ENCODE data around the gene RAD51B.

The RAD51B gene

GRCh38 chr14:68569970-68570409 lies 750.4 kb downstream of the RAD51B start:
- DNase-seq: no peak

- no peak for DNase-seq
Measured at GRCh38 chr14:68571114-68571591, 751.6 kb downstream of the RAD51B start.

DNA sequence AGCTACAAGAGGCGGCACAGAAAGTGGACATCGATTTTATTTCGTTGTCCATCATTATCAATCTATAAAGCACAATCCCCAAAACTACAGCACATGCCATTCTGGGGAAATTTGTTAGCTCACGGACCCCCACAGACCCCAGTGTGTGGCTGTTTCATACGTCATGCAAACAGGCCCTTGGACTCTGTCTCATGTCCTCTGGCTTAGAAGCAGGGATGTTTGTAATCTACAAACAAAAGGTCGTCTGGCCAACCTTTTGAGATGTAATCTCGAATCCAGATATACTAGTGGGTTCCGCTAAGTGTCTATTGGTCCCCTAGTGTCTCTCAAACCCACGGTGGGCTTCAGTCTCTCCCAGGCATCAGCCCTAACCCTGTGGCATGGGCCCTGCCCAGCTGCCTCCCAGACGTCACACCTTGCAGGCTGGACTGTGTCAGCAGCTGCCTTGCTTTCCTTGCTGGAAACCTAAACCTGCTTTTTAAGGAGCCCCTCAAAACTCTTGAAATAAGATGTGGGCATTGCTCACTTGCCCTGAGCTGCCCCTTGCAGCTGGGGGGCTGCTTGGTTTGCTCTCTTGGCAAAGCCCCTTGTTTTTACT lies 752.4 kb downstream of the RAD51B start:
- no peak for DNase-seq

- no peak for DNase-seq
Measured at GRCh38 chr14:68573126-68573525, 753.5 kb downstream of the RAD51B start.

DNA sequence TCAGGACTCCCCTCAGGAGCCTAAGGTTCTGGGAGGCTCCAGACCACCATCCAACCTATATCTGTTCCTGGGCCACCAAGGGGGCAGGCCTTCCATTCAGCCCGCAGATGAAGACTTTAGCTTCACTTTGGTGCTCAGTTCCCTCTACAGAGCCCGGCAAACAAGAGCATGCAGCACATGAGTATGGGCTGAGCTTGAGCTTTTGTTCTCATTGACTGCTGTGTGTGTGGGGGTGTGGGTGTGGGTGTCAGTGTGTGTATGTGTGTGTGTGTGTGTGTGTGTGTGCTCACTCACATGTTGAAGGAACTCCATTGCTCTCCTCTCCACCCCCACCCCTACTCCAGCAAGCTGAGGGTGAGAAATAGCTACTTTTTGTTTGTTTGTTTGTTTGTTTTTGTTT lies 754.1 kb downstream of the RAD51B start:
- no peak for DNase-seq

- DNase-seq: no peak
Measured at GRCh38 chr14:68574461-68574860, 754.9 kb downstream of the RAD51B start.

- DNase-seq: no peak
Measured at GRCh38 chr14:68574906-68575305, 755.3 kb downstream of the RAD51B start.

DNA sequence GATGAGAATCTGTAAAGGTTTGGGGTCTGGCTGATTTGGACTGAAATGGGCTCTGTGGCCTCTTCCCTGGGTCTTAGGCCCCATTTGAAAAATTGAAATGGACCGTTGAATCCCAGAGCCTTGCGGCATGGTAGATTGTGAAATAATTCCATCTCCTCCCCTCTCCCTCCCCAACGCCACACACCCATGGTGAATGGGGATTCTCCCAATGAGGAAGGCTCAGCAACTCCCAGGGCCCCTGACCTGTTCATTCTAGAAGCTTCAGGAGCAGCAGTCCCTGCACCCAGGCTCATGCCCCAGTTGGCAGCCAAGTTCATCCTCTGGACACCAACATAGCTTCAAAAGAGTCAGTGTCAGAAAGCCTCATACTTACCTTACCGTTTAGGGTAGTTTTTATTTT lies 755.8 kb downstream of the RAD51B start:
- no peak for DNase-seq

DNA sequence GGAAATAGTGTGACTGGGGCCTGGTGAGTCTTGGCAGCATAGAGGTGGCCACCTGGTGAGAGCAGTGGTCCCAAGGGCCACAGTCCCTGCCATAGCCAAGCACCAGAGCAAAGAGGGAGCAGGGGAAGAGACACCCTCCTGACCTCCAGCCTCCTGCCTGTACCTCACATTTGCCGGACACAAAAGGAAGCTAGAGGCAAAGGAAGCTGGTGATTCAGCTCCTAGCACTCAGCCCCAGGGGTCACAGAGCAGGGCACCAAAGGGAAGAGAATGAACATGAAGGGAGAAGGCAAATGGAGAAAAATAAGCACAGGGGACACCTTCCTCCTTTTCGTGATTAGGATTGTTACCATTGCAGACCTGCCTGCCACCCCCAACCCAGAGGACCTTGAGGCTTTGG lies 756.5 kb downstream of the RAD51B start:
- DNase-seq: no peak

DNA sequence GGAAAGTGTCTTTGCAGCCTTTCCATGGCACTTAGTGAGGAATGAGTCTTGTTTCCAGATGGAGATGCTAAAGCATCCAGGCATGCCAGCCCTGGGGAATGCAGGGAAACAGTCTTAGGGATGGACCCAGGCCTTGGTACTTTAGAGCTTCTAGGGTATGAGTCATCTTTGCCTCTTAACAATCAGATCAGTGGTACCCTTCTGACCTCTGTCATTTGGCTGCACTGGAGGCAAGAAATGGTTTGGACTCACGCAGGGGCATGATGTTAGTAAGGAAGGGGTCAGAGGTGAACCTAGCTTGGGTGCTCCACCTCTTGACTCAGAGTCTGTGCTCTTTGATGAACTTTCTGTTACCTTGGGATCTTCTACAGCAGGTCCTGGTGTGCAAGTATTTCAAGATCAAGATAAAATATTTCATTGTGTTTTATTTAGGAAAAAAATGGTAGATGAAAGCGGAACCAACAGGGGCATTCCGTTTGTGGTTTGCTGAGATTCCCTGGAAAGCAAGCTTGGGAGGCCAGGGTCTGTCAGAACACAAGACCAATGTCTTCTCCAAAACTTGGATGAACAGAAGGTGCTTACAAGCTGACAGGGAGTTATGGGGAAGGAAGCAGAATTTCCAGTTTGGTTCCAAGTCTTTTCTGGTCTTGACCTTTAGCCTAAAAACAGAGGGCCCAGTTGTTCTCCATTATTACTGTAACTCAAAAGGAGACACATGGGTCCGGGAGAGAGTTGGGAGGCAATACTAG lies 757.1 kb downstream of the RAD51B start:
- DNase-seq: no peak

DNA sequence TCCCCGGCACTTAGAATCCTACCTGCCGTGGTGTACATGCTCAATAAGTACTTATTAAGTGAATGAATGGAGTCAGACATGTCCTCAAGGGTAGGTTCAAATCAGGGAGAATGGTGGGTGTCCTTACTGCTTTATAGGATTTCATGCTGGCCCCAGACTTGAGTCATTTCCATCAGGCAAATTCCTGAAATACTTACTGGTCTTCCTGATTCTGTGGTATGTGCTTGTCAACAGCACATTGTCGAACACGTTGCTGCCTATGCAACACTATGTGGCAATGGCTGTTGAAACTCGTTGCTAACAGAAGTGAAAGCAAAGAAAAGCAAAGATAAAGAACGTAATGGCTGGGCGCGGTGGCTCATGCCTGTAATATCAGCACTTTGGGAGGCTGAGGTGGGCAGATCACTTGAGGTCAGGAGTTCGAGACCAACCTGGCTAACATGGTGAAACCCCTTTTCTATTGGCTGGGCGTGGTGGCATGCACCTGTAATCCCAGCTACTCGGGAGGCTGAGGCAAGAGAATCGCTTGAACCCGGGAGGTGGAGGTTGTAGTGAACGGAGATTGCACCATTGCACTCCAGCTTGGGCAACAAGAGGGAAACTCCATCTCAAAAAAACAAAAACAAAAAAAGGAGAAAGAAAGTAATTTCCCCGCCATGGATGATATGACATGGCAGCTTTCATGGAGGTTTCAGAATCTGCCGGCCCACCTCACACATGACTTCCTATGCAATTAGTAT lies 758.4 kb downstream of the RAD51B start:
- peak; percentile 5 for DNase-seq

DNA sequence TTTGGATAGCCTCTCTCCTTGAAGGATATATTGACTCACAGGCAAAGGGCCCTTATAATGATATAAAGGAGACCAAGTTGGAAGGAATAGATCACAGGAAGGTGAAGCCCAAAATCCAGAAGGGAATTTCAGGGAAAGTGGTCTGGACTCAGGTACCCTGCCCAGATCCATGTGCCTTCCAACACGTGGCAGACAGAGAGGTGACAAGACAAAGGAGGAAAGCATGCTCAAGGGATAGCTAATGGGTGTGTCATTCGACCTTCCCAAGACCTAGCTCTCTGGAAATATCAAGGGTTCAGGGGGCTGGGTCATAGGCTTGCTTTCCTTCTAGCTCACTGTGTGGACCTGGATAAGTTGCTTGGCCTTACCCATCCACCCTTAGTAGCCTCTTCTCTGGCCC lies 759.0 kb downstream of the RAD51B start:
- no peak for DNase-seq

- no peak for DNase-seq
Measured at GRCh38 chr14:68580096-68580645, 760.6 kb downstream of the RAD51B start.

DNA sequence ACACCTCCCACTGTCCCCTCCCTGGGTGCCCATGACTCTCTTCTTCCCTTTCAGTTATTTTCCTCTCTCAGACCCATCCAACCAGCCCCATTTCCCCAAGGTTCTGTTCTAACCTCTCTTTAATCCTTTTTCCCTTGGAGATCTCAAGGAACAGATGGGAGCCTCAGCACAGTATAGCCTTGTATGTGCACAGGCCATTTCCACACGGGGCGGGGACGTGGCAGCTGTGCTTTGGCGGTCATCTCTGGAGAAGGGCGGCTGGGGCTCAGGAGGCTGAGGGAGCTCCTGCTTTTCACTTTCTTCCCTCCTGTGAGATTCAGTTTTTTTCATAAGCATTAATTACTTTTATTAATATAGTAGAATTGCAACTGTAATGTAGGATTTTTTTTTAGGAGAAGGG lies 761.1 kb downstream of the RAD51B start:
- no peak for DNase-seq

DNA sequence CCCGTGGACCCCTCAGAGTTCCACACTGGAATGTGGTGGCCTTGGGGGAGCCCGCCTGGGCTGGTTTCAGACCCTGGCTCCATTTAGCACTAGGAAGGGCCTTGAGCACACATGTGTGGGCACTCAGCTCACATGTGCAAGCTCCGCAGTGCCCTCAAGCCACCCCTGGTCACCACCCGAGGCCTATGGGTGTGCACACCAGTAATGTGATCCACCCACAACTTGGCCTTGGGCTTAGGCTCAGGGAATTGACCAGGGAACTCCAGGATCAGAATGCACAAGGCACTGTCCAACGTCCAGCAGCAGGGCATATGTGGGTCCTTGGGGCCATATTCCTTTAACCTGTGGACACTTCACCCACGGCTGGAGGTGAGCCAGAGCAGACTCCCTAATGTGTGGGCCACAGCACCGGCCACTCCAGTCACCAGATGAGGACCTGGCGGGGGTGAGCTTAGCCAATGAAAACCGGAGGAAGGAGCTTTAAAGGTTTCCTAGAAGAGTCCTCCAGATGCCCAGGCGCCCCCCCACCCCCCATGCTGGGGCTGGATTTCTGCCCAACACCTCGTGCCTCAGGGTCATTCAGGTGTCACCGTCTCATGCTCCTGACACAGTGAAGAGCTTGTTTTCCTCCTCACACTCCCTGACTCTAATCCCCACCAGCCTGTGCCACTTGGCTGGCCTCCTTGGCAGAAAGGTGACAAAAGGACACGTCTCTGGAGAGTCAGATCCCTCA lies 764.1 kb downstream of the RAD51B start:
- DNase-seq: no peak

DNA sequence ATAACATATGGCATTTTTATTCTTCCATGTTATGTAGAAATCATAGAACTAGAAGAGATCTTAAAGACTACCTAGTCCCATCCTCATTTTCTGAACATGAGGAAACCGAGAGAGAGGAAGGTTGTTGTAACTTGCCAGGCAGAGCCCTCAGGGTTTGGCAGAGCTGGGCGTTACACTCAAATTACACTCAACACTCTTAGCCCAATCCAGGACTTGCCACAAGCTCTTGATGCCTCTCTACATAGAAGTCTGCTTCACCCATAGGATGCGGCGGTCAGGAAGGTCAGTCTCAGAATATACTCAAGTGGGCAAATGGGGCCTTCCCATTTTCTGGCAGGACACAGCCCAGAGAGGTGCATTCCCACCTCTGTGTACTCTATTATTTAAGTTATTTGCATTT lies 765.2 kb downstream of the RAD51B start:
- DNase-seq: no peak

DNA sequence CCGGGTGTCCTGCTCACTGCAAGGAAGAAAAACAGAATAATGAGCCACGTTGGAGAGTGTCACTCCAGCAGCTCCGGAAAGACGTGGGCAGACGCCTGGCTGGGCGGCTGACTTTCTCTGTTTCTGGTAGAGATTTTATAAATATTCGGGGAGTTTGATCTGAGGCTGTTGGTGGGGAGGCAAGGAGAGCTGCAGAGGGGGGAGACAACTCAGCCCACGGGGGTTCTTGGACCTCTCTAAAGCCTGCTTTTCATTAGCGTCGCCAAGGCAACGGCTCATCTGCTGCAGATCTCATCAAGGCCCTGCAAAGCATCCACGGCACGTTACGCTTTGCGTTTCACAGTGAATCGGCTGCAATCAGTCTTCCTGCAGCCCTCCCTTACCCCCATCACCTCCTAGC lies 766.1 kb downstream of the RAD51B start:
- no peak for DNase-seq

GRCh38 chr14:68586896-68587751 lies 767.5 kb downstream of the RAD51B start:
- DNase-seq: no peak

DNA sequence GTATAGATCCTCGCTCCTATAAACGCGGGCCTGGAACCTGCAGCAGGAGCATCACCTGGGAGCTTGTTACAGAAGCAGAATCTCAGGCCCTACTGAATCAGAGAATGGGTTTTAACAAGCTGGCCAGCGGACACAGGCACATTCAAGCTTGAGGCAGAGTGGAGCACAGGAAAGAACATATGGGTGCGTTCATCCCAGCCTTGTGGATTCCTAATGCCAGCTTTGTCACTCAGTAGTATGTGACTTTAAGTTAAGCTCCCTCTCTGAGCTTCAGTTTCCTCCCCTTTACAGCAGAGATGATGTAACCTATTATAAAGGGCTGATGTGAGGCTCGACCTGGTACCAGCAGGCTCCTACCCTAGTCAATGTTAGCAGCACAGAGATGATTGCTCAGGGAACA lies 768.4 kb downstream of the RAD51B start:
- no peak for DNase-seq

GRCh38 chr14:68589447-68590200 lies 770.0 kb downstream of the RAD51B start:
- no peak for DNase-seq

DNA sequence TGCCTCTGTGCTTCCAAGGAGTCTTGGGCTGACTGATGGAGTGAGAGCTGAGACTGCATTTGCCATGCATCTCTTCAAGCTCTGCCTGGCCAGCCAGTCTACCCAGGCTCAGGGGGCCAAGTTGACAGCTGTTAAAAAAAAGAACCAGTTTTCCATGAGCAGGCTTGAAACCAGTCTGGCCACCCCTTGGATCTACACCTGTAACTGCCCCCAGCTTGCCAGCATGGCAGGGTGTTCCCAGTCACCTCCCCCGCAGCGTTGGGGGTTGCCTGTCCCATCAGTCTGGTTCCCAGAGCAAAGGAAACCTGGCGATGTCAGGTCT lies 770.6 kb downstream of the RAD51B start:
- DNase-seq: no peak
